Measurements from ENCODE around the gene PILRA. TPM values are rescaled to one million over a fixed set of nuclear protein-coding genes. Genes with fewer than 3 reads are reported as not detected.
A peak's percentile ranks its signal among the peaks of the same experiment; 100 is the strongest.
"Not testable (repeated sequence)": the region's sequence is repeated elsewhere in the genome, so short reads cannot be mapped to it uniquely, and the experiment has no call there.

The PILRA gene
- polyA plus RNA-seq, 1 donor = 12.6 TPM

DNA sequence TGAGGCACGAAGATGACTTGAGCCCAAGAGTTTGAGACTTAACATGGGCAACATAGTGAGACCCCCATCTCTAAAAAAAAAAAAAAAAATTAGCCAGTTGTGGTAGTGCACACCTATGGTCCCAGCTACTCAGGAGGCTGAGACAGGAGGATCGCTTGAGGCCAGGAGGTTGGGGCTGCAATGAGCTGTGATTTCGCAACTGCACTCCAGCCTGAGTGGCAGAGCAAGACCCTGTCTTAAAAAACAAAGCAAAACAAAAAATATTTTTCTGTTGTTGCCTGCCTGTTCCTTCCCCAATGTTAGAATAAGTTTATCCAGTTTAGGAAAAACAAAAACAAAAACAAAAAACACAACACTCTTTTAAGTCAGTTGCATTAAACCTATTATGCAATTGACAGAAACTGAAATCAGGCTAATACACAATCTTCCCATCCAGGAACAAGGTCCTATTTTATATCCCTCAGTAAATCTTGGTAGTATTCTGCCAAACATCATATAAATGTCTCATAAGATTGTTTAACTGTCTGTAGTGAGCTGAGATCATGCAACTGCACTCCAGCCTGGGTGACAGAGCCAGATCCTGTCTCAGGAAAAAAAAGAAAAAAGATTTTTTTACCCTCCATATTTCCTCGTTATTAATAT is 4.9 kb downstream of the PILRA start:
- no peak for DNase-seq

DNA sequence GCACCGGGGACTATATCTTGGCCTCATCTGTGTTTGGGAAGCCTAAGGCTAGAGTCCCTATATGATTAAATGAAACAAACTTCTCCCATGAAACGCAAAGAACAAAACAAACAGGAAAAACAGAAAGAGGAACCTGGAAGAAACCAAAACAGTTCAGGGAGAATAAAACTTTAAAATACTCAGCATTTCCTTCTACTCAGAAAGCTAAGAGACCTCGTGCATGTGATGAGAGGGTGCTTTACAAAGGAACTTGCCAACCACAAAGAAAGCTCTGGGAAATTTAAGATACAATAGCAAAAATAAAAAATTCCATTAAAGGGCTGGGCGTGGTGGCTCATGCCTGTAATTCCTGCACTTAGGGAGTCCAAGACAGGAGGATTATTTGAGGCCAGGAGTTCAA is 6.9 kb downstream of the PILRA start:
- DNase-seq = no peak

DNA sequence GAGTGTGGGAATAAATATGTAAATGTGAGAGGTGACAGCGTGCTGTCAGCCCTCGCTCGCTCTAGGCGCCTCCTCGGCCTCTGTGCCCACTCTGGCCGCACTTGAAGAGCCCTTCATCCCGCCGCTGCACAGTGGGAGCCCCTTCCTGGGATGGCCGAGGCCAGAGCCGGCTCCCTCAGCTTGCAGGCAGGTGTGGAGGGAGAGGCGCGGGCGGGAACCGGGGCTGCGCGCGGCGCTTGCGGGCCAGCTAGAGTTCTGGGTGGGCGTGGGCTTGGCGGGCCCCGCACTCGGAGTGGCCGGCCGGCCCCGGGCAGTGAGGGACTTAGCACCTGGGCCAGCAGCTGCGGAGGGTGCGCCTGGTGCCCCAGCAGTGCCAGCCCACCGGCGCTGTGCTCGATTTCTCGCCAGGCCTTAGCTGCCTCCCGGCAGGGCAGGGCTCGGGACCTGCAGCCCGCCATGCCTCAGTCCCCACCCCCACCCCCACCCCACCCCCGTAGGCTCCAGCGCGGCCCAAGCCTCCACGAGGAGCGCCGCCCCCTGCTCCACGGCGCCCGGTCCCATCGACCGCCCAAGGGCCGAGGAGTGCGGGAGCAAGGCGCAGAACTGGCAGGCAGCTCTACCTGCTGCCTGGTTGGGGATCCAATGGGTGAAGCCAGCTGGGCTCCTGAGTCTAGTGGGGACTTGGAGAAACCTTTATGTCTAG is 8.4 kb downstream of the PILRA start:
- DNase-seq = not testable (repeated sequence)

DNA sequence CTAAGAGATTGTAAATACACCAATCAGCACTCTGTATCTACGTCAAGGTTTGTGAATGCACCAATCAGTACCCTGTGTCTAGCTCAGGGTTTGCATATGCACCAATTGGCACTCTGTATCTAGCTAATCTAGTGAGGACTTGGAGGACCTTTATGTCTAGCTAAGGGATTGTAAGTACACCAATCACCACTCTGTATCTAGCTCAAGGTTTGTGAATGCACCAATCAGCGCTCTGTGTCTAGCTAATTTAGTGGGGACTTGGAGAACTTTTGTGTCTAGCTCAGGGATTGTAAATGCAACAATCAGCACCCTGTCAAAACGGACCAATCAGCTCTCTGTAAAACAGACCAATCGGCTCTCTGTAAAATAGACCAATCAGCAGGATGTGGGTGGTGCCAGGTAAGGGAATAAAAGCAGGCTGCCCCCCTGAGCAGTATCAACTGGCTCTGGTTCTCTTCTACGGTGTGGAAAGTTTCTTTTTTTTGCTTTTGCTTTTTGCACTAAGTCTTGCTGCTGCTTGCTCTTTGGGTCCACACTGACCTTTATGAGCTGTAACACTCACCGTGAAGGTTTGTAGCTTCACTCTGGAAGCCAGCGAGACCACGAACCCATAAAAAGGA is 9.1 kb downstream of the PILRA start:
- not testable (repeated sequence) for DNase-seq

DNA sequence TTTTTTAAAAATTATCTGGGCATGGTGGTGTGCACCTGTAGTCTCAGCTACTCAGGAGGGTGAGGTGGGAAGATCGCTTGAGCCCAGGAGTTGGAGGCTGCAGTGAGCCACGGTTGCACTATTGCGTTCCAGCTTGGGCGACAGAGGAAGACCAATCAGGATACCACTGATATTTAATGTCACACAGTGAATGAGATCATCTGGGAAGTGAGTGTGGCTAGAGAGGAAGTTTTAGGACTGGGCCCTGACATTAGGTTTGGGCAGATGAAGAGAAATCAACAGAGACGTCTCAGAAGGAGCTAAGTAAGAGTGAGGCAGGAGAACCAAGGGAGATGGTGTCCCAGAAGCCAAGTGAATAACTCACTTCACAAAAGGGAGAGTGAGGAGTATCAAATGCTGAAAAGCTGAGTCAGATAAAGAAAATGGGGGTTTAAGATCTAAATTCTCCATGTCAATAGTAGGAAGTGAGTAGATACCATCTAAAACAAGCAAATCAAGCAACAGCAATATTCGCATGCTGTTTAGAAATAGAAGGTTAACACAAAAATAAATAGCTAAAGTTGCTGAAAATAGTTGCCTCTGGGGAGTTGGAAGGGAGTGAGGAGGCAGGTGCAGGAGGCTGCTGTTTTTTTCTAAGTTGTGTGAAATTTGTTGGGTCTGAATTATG is 11.5 kb downstream of the PILRA start:
- no peak for DNase-seq

DNA sequence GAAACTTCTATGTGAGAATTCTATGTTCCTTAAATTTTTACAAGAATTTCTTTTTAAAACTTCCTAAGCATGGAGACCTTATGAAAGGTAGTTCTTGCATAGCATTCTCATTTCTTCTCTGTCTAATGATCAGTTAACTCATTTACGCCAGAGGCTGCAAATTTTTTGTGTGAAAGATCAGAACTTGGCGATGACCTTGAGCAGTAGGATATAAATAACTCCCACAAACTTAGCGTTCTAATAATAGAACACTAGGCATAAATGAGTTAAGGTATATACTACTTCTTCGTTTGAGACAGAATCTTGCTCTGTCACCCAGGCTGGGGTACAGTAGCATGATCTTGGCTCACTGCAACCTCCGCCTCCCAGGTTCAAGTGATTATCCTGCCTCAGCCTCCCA is 13.7 kb downstream of the PILRA start:
- no peak for DNase-seq

DNA sequence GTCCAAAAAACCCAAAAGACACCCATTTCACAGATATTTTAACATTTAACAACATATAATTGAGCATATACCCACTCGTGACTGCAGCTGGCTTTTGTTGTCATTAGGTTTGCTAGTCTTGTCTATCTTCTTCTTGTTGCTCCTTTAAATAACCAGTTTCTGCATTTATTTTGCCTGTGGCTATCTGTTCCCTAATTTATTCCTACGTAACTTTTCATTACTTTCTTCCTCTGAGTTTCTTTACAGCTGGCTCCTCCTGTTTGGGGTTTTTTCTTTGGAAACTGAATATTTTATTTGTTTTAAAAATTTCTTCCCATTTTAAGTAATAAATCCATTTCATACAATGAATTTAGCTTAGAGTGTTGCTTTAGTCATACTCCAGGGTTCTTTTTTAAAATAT is 14.4 kb downstream of the PILRA start:
- no peak for DNase-seq

DNA sequence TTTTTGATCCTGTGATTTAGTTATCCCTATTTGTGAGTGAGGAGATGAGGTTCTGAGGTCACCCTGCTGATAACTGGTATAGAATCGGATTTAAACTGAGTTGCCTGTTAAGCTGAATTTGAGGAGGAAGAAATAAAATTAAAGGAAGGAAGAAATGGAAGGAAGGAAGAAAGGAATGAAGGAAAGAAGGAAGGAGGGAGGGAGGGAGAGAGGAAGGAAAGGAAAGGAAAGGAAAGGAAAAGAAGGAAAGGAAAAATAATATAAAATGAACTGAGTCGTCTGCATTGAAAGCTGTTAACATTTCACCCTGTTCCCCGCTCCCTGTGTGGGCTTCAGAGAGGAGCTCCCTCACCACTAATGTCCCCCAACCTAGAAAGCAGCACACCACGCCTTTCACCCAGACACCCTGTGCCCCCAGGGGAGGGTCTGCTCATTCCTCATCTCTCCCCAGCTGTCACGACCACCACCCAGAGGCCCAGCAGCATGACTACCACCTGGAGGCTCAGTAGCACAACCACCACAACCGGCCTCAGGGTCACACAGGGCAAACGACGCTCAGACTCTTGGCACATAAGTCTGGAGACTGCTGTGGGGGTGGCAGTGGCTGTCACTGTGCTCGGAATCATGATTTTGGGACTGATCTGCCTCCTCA is 16.3 kb downstream of the PILRA start:
- no peak for DNase-seq

DNA sequence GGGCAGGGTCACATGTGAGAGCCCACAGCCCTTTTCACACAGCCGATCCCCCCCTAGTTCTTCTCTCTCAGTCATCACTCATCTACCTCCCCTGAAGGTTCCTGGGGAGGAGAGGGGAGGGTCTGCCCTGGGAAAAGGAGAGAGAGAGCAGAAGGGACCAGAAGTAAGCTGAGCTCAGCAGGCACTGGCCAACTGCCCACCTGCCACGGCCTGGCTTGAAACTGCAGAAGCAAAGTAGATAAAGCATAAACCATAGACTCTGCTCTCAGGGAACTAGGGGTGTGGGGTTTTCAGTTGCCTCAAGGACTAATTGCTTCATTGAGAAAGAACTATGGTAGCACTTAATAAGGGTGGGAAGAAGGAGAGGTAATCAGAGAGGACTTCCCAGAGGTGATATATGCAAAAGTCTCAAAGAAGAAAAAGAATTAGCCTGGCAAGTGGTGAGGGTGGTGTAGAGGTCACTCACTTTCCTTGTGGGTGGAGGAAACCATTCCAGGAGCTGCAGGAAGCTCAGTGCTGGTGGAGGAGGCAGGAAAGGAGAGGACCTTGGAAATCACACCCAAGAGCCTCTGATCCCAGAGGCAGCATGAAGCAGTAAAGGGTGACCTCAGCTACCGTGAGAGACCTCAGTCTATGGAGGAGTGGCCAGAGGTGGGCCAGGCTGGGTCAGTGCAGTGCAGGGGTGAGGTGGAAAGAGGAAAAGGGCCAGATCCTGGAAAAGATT is 17.2 kb downstream of the PILRA start:
- DNase-seq = no peak

DNA sequence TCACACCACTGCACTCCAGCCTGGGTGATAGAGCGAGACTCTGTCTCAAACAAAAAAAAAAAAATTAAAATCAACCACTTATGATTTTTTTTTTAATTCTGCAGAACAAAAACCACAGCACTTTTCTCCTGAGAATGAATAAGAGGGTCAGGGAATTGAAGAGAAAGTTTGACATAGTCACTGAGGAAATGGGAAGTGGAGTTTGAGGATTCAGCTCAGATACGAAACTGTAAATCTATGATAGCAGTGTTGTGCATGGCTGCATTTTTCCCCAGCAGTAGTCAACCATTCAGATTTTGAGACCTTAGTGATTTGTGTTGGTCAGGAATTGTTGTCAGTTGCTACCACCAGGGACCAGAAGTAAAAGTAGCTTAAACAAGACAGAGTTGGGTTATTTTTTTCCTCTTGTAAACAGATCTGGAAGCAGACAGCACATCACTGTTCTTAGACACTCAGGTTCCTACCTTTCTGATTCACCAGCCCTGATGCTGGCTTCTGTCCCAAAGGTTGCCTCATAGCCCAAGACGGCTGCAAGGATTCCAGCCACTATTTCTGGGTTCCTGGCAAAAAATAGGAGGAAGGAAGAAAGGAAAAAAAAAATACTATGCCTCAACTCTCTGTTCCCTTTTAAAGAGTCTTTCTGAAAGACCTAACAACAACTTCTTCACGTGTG is 20.1 kb downstream of the PILRA start:
- no peak for DNase-seq

DNA sequence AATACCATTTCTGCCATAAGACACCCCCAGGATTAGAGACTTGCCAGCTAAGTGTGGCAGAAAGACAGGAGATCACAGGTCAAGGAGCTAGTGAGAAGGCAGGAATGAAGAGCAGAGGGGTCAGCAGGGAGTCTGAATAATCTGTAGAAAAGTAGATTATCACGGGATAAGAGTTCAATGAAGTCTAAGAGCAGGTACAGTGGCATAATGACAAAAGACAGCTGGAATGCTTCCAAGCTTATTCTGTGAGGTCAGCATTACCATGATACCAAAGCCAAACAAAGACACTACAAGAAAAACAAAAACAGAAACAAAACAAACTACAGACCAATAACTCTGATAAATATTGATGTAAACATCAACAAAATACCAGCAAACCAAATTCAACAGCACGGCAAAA is 20.8 kb downstream of the PILRA start:
- DNase-seq = no peak

DNA sequence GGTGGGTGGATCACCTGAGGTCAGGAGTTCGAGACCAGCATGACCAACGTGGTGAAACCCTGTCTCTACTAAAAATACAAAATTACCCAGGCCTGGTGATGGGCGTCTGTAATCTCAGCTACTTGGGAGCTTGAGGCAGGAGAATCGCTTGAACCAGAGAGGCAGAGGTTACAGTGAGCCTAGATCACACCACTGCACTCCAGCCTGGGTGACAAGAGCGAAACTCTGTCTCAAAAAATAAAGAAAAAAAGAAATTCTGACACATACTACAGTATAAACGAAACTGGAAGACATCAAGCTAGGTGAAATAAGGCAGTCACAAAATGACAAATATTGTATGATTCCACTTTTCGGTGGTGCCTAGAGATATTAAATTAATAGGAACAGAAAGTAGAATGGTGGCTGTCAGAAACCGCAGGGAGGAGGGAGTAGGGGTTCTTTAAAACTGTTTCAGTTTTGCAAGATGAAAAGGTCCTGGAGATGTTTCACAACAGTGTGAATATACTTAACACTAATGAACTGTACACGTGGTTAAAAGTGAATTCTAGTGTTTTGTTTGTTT is 23.2 kb downstream of the PILRA start:
- no peak for DNase-seq

DNA sequence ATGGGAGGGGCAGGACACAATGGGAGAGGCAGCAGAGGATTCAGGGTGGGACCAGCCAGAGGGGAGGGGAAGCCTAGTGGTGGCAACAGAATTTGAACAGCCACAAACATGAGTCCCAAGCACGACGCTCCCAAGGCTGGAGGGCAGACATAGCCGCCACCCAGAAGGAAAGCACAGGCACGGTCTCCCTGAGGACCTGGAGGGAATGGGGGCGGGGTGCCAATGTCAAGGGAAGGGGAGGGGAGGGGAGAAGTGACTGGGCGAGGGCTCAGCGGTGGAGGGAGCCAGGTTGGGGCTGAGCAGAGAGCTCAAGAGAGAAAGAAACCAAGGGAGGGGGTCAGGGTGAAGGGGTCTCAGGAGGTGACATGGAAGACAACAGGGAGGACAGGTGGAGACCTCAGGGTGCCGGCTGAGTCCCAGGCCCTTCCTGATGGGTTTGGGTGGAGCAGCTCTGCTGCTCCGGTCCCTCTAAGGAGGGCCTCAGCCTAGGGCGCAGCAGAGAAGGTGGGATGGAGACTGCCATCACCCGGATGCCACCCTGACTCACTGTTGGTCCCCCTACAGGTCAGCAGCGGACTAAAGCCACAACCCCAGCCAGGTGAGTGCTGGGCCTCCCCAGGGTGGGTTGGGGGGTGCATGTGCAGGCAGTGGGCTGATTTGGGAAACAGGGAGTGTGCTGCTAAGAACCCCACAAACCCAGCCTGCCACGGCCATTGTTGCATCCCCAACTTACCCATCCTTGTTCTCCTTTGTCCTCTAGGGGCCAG is 24.2 kb downstream of the PILRA start:
- DNase-seq = no peak

DNA sequence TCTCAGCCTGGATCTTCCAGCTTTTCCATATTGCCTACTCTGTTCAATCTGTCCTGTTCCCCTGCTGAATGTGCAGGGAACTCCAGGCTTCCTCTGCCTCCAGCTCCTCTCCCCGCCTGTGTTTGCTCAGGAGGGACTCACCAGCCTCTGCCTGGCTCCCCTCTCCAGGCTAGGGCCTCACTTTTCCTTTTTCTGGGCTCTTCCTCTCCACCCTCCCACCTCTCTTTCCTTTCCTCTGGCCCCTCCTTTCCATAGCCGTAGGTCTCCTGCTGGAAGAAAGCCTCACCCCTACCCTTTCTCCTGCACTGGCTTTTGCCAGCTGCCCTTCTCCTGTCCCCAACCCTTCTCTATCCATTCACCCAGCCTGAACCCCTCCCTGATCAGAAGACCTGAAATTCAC is 25.0 kb downstream of the PILRA start:
- DNase-seq = no peak

DNA sequence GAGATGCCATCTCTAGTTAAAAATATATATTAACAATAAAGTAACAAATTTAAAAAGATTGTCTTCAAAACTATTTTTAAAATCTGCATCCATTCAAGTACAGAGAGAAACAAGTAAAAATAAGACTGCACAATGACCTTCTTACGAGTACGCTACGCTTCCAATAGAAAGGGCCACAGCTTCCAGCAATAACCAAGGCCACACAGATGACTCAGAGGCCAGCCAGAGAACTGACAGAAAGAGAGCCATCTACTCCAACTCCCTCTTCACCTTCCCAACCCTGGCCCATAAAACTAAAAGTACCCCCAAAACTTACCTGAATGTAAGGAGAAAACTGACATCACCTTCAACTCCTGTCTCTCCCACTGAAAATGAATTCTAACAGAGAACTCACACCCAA is 26.8 kb downstream of the PILRA start:
- no peak for DNase-seq

DNA sequence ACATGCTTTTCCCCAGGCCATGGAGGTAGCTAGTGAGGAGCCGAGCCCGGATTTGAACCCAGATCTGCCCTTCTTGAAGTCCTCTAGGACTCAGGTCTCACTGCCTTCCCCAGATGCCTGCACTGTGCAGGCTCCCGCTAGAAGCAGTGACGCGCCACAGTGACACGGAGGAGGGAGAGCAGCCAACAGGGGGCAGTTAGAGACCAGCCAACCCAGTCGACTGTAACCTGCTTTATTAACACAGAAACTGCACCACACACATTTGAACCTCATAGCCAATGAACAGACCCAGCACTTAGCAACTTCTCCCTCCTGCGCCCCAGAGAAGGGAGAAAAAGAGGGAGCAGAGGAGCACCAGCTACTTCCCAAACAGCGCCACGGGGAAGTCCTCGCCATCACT is 27.4 kb downstream of the PILRA start:
- DNase-seq = peak; percentile 46

DNA sequence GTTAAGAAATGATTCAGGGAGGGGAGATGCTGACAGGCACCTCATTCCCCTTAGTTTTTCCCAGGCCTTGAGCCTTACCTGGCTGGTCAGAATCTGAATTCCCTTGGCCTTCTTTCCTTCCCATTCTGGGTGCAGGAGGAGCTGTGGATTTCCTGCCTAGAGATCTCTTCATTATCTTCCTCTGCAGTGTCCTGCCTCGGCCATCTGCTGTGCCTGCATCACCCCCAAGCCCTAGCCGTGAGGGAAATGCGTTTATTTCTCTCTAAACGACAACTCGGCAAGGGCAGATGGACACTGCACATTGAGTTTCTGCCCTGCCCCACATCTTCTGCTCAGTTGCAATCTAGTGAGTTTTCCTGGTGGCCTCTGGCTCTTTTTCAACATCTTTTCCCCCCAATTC is 28.5 kb downstream of the PILRA start:
- no peak for DNase-seq

DNA sequence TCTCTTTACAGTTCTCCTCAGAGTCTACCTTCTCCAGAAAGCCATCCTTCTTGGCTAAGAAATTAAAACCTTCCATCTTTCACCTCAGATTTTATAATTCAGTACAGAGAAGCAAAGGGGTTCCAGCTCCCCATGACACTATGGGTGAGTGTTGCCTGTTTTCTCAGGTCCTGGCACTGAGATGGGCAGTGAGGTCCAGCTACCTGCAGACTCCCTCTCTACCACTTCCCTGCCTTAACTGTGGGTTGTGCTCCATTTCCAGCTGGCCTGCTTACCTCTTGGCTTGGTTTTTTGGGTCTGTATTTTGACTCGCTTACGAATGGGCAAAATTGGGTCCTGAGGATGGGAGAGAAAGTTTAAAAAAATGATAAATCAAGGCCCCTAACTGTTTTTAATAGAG is 29.0 kb downstream of the PILRA start:
- DNase-seq = no peak

DNA sequence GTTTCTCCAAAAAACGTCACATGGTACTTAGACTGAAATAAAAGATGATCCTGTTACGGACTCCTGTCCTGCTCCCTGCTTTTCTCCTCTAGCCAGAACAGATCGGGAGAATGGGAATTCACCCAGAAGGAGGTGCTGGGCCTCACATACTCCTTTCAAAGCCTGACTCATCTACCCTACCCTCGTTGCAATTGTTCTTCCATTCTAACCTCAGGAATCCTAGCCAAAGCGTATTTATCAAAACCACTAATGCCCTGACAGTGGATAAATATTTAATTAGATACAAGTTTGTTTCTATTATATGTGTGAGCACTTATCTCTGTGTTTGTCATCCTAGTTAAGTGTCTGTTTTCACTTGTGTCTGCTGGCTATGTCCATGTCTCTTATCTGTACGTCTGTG is 33.5 kb downstream of the PILRA start:
- no peak for DNase-seq

All from left kidney (tissue), 2 donors.